GM19023 (cell line): ENCODE results near the gene RNASE1.

Source experiments
- ATAC-seq: cut with Tn5 transposase; IDR thresholded peaks from one replicate; pipeline ENCODE4 v1.9.1; 2021; ENCODE audit warnings: mild to moderate bottlenecking, moderate library complexity; ENCODE audit not compliant: unreplicated experiment

RNASE1 gene

DNA sequence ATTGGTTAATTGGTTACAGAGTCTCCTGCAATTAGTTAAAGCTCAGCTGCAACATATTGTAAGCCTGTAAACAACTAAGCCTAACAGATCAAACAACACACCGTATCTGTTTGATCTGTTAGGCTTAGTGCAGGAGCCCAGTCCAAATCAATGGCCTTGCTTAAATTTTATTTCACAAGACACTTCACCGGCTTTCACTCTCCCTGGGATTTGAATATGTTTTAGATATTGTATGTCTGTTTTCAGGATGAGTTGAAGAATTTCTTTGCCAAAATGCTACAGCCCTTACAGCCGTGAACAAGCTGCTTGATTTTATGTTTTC is 5.5 kb upstream of the RNASE1 start:
- no peak for ATAC-seq

GRCh38 chr14:20807304-20808161 is 4.9 kb upstream of the RNASE1 start:
- ATAC-seq, result no peak

- no peak for ATAC-seq
Observed at GRCh38 chr14:20805485-20805884, 2.8 kb upstream of the RNASE1 start.

- no peak for ATAC-seq
Observed at GRCh38 chr14:20803223-20803622, 579 bp upstream of the RNASE1 start.

DNA sequence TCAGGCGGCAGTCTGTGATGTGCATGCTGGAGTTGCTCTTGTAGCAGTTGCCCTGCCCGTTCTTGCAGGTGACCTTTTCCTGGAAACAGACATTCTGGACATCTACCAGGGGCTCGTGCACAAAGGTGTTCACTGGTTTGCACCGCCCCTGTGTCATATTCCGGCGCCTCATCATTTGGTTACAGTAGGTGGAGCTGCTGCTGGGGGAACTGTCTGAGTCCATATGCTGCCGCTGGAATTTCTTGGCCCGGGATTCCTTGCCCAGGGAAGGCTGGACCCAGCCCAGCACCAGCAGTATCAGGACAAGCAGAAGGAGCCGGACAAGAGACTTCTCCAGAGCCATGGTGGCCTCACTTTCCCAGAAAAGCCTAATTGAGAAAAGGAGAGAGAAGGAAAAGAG is 918 bp downstream of the RNASE1 start:
- no peak for ATAC-seq

GRCh38 chr14:20799892-20800544 is 2.6 kb downstream of the RNASE1 start:
- no peak for ATAC-seq

DNA sequence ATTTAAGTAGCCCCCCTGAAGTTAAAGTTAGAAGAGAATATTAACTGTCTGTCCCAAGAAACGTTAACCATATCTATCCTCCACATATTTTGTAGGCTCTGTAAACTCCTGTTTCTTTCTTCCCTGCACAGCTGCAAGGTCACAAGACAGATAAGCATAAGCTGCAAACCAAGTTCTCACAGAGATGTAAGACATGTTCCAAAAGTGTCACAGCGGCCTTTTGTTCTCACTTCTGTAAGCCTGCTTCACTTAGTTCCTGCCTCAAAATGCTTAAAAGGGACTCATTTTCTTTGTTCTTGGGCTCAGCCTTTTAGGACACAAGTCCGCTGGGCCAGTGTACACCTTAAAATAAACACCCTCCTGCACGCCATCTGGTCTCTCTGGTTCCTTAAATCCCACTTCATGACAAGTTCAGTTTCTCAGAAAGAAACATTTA is 3.2 kb downstream of the RNASE1 start:
- ATAC-seq, result no peak

DNA sequence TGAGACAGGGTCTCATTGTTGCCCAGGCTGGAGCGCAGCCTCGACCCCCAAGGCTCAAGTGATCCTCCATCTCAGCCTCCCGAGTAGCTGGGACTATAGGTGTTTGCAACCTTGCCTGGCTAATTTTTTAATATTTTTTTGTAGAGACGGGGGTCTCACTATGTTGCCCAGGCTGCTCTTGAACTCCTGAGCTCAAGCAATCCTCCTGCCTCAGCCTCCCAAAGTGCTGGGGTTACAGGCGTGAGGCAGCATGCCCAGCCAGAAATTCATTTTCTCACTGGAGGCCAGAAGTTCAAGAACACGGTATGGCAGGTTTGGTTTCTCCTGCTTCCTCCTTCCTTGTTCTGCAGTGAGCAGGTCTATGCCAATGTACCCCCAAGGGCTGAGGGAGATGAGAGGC is 3.7 kb downstream of the RNASE1 start:
- ATAC-seq, result no peak

DNA sequence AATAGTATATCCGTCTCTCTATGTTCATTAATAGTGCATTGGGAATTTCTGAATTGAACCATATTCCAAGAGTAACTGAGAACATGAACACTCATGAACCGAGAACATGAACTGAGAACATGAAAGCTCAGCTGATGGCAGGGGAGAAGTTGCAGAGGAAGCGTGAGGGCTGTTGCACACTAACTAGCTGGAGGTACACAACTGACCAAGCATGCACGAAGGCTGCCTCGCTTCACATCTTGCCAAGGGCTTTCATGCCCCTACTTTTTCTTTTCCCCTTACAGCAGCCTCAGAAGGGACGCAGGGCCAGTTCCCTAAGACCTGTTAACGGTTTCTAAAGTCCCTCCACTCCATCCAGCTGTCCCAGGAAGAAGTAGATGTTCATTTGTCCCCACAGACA is 4.3 kb downstream of the RNASE1 start:
- ATAC-seq, result no peak

DNA sequence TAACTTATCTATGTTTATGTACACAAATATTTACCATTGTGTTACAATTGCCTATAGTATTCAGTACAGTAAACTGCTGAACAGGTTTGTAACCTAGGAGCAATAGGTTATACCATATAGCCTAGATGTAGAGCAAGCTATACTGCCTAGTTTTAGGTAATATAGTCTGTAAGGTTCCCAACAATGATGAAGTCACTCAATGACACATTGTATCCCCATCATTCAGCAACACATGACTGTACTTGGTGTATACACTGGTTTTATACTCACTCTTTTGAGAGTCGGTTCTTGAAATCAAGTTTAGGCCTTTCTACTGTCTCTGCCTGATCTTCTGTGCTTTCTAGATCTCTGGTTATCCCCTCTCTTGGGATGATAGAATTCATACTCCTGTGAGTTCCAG is 5.5 kb downstream of the RNASE1 start:
- ATAC-seq, result no peak

GRCh38 chr14:20794644-20795369 is 7.8 kb downstream of the RNASE1 start:
- ATAC-seq, result no peak

GRCh38 chr14:20792556-20792955 is 10.1 kb downstream of the RNASE1 start:
- no peak for ATAC-seq

GRCh38 chr14:20791597-20791996 is 11.0 kb downstream of the RNASE1 start:
- ATAC-seq, result no peak

DNA sequence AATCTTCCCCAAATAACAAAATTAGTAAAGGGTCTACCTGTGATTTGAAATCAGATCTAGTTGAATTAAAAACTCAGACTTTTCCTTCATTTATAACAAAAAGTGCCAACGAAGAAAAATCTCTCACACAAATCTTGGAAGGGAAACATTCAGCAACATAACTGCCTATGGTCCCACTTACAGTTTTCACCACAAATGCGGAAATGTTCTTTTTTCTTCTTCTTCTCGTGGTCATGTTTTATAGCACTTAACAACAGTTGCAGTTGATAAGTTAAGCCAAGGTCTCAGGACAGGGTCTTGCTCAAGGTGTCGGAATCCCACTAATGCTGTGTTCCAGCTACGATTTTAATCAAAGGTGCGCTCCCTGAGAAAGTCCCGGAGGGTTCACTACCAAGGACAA is 11.5 kb downstream of the RNASE1 start:
- no peak for ATAC-seq

GRCh38 chr14:20790464-20791116 is 12.1 kb downstream of the RNASE1 start:
- no peak for ATAC-seq

- no peak for ATAC-seq
Observed at GRCh38 chr14:20789230-20789813, 13.3 kb downstream of the RNASE1 start.

- ATAC-seq, result no peak
Observed at GRCh38 chr14:20787025-20787424, 15.6 kb downstream of the RNASE1 start.

DNA sequence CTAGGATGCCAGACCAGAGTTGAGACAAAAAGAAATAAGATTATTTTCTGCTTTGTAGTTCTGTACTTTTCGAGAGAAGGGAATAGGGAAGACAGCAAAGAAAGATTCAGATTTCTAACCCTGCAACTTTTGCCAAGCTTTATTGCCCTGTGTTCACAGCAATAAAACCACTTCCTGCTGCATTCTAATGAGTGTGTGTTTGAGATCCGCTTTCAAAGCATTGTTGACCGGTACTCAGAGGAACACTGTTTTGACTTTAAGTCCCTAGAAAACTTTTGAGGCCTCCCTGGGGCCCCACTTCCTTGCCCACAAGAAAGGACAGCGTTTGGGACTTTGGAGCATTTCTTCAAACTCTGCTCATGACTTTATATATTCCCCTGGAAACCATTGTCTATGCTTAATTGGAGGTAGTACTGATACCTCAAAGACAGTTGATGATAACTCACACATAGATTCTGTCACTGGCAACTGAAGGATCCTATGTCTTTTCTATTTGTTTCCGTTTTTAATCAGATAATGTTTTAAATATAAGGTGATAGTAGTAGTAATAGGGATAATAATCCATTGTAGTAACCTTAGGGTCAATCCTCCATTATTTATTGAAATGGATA is 20.3 kb downstream of the RNASE1 start:
- ATAC-seq, result peak; percentile 59

GRCh38 chr14:20781803-20782202 is 20.8 kb downstream of the RNASE1 start:
- ATAC-seq, result no peak

DNA sequence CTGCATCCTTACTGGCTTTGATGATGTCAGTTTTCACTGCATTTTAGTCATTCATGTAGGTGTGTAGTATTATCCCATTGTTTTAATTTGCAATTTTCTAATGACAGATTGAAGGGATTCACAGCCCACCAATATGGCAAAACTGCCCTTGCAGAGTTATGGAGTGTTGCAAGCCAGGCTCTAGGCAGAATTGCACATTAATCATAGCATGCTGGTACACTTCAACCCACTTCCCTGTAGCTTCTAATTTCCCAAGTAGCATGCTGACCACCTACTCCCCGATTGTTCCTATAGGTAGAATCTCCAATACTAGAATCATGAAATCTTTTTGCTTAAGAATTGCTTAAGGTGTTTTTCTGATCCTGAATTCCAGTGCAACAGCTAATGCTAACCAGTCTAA is 26.7 kb downstream of the RNASE1 start:
- no peak for ATAC-seq

DNA sequence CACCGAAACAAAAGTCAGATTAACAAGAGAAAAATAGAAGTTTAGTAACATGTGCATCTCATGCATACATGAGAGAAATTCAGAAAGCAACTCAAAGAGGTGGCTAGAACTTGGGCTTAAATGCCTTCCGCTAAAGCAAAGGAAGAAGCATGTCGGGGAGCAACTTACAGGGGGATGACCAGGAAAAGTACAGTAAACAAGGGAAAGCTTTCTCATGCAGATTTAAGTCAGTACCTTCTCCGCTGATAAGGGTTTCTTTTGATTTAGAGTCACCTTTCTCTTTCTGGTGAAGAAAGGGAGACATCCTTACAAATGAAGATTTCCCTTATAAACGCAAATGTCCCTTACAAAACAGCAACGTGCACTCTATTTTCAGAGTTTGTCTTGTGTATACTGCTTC is 27.6 kb downstream of the RNASE1 start:
- ATAC-seq, result no peak
